ENCODE measurements around the gene BPTF.
"Not testable (repeated sequence)": the region's sequence is repeated elsewhere in the genome, so short reads cannot be mapped to it uniquely, and the experiment has no call there.

BPTF gene

DNA sequence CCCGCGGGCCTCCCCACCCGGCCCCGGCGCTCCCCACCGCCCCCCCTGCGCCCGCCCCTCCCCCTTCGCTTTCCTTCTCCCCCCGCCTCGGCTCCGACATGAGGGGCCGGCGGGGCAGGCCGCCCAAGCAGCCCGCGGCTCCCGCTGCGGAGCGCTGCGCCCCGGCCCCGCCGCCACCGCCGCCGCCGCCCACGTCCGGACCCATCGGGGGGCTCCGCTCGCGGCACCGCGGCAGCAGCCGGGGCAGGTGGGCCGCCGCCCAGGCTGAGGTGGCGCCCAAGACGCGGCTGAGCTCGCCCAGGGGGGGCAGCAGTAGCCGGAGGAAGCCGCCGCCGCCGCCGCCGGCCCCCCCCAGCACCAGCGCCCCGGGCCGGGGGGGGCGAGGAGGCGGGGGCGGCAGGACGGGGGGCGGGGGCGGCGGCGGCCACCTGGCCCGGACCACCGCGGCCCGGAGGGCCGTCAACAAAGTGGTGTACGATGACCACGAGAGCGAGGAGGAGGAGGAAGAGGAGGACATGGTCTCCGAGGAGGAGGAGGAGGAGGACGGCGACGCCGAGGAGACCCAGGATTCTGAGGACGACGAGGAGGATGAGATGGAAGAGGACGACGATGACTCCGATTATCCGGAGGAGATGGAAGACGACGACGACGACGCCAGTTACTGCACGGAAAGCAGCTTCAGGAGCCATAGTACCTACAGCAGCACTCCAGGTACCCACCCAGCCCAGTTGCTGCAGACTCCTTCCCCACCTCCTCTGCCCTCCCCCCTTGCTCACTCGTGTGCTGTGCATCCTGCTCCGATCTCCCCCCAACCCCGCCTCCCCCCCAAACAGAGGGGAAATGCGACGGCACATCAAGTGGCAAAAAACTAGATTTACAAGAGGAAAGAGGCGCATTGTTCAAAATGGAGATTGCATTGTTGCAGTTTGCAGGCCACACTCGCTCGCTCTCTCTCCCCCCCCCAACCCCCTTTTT is 611 bp downstream of the BPTF start:
- H3K4me1 Mint-ChIP-seq (ENCODE audit: low read depth), result peaks cover 46% of the 10 kb centered on the region
- H3K36me3 Mint-ChIP-seq (ENCODE audit: low read depth), result peaks cover 19% of the 10 kb centered on the region
- peak overlapping the region; percentile 96 for H3K27ac Mint-ChIP-seq
- H3K4me3 Mint-ChIP-seq, result peak overlapping the region; percentile 97
- H3K27me3 Mint-ChIP-seq, H3K9me3 Mint-ChIP-seq: not testable (repeated sequence)

DNA sequence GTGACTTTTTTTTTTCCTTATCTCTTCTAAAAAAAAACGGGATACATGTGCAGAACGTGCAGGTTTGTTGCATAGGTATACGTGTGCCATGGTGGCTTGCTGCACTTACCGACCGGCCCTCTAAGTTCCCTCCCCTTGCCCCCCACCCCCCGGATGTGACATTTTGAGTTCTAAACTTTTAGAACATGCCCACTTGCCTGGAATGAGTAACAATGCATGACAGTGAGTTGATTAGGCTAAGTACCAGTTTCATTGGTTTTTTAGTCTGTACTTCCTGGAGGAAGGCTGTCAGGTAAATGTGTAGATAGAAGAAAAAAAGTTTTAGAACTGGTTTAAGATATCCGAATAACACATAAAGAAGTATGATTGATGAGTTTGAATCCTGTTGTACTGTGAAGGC is 4.0 kb downstream of the BPTF start:
- Mint-ChIP-seq H3K9me3 (no peaks in the 10 kb centered on the region), H3K4me3 (peak overlapping the region; percentile 97), H3K27me3 (no peaks in the 10 kb centered on the region), H3K27ac (peak overlapping the region; percentile 28), H3K4me1 (ENCODE audit: low read depth) (peaks cover 62% of the 10 kb centered on the region), H3K36me3 (ENCODE audit: low read depth) (peaks cover 27% of the 10 kb centered on the region)

DNA sequence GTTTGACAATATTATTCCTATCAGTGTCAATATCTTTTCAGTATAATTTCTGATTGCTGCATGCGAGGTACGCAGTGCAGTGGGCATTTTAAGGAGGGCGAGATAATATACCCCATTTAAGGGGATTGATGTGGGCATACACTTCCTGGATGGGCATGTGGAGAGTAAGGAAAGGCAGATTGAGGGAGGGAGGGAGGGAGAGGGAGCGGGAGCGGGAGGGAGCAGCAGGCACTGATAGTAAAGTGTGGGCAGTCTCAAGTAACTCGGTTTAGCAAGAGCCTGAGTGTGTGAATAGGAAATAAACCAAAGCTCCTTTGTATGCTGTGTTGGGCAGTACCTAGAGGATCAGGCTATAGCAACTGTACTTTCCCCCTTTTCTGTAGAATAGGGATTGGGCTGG is 5.1 kb downstream of the BPTF start:
- Mint-ChIP-seq H3K9me3 (no peaks in the 10 kb centered on the region), H3K4me3 (no peak overlapping the region), H3K4me1 (ENCODE audit: low read depth) (peaks cover 70% of the 10 kb centered on the region), H3K27me3 (no peaks in the 10 kb centered on the region), H3K36me3 (ENCODE audit: low read depth) (peaks cover 28% of the 10 kb centered on the region), H3K27ac (peak overlapping the region; percentile 74)

DNA sequence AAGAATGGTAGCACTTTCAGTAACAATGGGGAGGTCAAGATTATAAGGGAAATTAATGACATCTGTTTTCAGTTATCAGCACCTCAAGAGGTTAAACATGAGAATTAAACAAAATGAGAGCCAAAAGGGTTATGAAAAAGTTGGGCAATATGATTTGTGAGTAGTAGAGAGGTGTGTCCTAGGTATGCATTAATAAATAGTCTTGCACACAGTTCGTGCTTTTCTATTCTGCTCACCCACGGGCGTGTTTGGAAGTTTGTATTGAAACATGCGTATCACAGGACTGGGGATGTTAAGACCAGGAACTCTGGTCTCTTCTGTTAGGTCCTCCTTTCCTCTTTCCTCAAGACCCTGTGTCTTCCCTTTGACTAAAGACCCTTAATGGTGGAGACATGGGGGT is 6.0 kb downstream of the BPTF start:
- H3K27me3 Mint-ChIP-seq, result no peaks in the 10 kb centered on the region
- H3K4me1 Mint-ChIP-seq (ENCODE audit: low read depth), result peaks cover 78% of the 10 kb centered on the region
- H3K4me3 Mint-ChIP-seq, result no peak overlapping the region
- peaks cover 28% of the 10 kb centered on the region for H3K36me3 Mint-ChIP-seq (ENCODE audit: low read depth)
- no peak overlapping the region for H3K27ac Mint-ChIP-seq
- no peaks in the 10 kb centered on the region for H3K9me3 Mint-ChIP-seq

DNA sequence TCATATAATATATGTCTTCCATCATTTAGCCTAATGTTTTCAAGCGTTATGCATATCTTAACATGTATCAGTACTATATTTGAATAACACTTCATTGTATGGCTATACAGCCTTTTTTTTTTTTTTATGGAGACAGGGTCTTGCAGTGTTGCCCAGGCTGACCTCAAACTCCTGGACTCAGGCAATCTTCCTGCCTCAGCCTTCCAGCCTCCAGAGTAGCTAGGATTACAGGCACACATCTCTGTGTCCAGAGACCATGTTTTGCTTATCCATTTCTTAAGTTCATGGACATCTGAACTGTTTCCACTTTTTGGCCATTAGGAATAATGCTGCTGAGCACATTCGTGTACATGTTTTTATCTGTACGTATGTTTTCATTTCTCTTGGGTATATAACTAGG is 7.8 kb downstream of the BPTF start:
- H3K4me1 Mint-ChIP-seq (ENCODE audit: low read depth), result peaks cover 83% of the 10 kb centered on the region
- no peak overlapping the region for H3K4me3 Mint-ChIP-seq
- no peaks in the 10 kb centered on the region for H3K9me3 Mint-ChIP-seq
- H3K27me3 Mint-ChIP-seq, result no peaks in the 10 kb centered on the region
- peaks cover 21% of the 10 kb centered on the region for H3K36me3 Mint-ChIP-seq (ENCODE audit: low read depth)
- no peak overlapping the region for H3K27ac Mint-ChIP-seq

DNA sequence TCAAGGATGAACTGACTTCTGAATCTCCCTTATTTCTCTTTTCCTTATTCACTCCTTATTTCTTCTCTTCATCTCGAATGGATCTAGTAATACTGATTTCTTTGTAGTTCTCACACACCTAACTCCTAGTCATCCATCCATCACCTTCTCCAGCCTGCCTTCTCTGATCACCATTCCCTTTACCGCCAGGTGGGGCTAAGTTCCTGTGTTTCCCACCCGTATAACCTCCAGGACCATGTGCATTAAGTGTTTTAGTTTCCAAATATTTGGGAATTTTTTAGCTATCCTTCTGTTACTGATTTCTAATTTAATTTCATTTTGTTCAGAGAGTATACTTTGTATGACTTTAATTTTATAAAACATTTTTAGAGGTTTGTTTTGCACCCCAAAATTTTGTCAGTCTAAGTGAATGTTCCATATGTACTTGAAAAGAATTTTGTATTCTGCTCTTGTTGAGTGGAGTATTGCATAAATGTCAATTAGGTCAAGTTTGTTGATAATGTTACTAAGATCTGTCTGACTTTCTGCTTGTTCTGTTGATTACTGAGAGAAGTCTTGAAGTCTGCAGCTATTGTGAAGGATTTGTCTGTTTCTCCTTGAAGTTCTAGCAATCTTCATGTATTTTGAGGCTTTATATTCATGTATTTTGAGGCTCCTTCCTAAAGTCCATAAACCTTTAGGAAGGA is 8.8 kb downstream of the BPTF start:
- peaks cover 83% of the 10 kb centered on the region for H3K4me1 Mint-ChIP-seq (ENCODE audit: low read depth)

DNA sequence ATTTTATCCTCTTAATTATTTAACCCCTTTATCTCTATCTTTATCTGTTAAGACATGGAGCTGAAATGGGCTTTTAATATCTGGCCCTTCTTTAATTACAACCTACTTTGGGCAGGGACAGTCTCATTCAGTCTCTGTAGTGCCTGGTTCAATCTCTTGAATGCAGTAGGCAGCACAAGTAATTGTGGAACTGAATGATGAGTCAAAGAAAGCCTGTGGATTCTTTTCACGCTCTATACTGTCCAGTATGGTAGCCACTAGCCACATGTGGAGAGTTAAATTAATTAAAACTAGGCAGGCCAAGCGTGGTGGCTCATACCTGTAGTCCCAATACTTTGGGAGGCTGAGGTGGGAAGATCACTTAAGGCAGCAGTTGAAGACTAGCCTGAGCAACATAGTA is 9.3 kb downstream of the BPTF start:
- H3K27ac Mint-ChIP-seq, result no peak overlapping the region
- H3K36me3 Mint-ChIP-seq (ENCODE audit: low read depth), result peaks cover 16% of the 10 kb centered on the region
- H3K9me3 Mint-ChIP-seq, result no peaks in the 10 kb centered on the region
- no peaks in the 10 kb centered on the region for H3K27me3 Mint-ChIP-seq
- H3K4me1 Mint-ChIP-seq (ENCODE audit: low read depth), result peaks cover 83% of the 10 kb centered on the region
- no peak overlapping the region for H3K4me3 Mint-ChIP-seq

More for the DNA sequence above, 8.8 kb downstream of the BPTF start:
- Mint-ChIP-seq H3K4me3 (no peak overlapping the region), H3K27me3 (no peaks in the 10 kb centered on the region), H3K36me3 (ENCODE audit: low read depth) (peaks cover 21% of the 10 kb centered on the region), H3K9me3 (no peaks in the 10 kb centered on the region), H3K27ac (no peak overlapping the region)

DNA sequence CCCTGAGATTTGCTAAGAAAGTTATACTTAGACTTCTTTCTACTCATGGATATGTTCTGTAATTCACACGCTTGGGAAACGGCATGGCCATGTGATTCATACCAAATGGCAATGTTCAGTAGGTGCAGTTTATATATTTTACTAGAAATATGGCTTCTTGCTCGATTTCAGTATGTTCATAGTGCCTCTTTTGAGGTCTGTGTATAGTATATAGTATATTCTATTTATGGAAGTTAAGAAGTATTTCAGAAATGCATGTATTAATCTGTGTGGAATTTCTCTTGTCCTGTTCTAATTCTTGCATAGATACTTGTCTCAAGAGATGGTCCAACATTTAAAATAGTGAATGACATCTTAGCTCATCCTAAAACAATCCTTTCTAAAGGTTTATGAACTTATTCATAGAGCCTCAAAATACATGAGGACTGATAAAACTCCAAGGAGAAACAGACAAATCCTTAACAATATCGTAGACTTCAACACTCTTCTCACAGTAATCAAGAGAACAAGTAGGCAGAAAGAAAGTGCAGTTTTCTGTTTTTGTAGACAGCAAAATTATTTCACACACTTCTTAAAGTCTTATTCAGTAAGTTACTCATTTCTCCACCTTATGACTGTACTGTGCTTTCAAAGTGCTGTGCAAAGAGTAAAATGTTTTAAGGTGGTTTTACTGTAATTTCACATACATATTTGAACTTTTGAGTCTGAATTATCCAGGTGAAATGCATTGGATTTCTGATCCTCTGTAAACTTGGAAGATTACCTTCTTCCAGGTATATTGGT is 11.1 kb downstream of the BPTF start:
- Mint-ChIP-seq H3K9me3 (no peaks in the 10 kb centered on the region), H3K4me1 (ENCODE audit: low read depth) (peaks cover 78% of the 10 kb centered on the region), H3K36me3 (ENCODE audit: low read depth) (peaks cover 8% of the 10 kb centered on the region), H3K27ac (no peak overlapping the region), H3K27me3 (no peaks in the 10 kb centered on the region), H3K4me3 (no peak overlapping the region)

DNA sequence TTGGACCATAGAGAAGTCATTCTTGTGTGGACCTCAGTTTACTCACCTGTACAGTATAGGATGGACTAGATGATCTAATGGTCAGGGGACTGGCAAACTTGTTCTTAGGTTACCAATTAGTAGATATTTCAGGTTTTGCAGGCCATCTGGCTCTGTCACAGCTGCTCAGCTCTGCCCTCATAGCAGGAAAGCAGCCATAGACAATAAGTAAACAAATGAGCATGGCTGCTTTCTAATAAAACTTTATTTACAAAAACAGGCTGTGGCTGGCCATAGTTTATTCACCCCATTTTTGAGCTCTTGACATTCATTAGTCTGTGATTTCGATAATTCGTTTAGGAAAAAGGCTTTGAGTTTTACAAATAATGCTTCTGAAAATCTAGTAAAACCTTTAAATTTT is 12.7 kb downstream of the BPTF start:
- no peaks in the 10 kb centered on the region for H3K9me3 Mint-ChIP-seq
- H3K27me3 Mint-ChIP-seq, result no peaks in the 10 kb centered on the region
- H3K27ac Mint-ChIP-seq, result no peak overlapping the region
- no peak overlapping the region for H3K4me3 Mint-ChIP-seq
- peaks cover 14% of the 10 kb centered on the region for H3K36me3 Mint-ChIP-seq (ENCODE audit: low read depth)
- peaks cover 86% of the 10 kb centered on the region for H3K4me1 Mint-ChIP-seq (ENCODE audit: low read depth)

DNA sequence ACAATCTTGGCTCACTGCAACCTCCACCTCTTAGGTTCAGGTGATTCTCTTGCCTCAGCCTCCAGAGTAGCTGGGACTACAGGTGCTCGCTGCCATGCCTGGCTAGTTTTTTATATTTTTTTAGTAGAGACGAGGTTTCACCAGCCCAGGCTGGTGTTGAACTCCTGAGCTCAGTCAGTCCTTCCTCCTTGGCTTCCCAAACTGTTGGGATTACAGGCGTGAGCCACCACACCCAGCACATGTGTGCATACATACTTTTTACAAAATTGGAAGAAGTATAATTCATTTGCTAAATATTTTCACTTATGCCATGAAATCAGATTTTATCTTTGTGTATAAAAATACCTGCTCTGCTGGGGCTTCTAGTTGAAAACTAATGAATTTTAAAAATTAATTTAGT is 13.2 kb downstream of the BPTF start:
- H3K27ac Mint-ChIP-seq, result no peak overlapping the region
- H3K27me3 Mint-ChIP-seq, result no peaks in the 10 kb centered on the region
- H3K4me3 Mint-ChIP-seq, result no peak overlapping the region
- H3K9me3 Mint-ChIP-seq, result no peaks in the 10 kb centered on the region
- peaks cover 14% of the 10 kb centered on the region for H3K36me3 Mint-ChIP-seq (ENCODE audit: low read depth)
- H3K4me1 Mint-ChIP-seq (ENCODE audit: low read depth), result peaks cover 81% of the 10 kb centered on the region

DNA sequence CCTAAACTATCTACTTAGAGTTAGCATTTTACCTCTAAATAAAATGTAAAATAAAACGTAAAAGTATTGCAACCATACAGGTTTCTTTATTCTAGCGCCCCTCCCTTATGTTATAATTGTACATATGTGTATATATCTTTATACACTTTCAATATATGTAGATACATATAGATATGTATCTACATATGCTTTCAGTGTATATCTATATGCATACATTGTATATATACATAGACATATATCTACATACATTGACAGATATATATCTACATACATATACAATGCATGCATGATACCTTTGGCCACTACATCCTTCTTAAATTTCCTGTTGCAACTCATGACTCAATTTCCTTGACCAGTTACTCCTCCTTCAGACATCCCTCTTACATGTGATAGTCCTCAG is 16.7 kb downstream of the BPTF start:
- H3K9me3 Mint-ChIP-seq, result no peaks in the 10 kb centered on the region
- H3K27me3 Mint-ChIP-seq, result no peaks in the 10 kb centered on the region
- H3K4me1 Mint-ChIP-seq (ENCODE audit: low read depth), result peaks cover 57% of the 10 kb centered on the region
- no peak overlapping the region for H3K4me3 Mint-ChIP-seq
- H3K27ac Mint-ChIP-seq, result no peak overlapping the region
- H3K36me3 Mint-ChIP-seq (ENCODE audit: low read depth), result peaks cover 5% of the 10 kb centered on the region

DNA sequence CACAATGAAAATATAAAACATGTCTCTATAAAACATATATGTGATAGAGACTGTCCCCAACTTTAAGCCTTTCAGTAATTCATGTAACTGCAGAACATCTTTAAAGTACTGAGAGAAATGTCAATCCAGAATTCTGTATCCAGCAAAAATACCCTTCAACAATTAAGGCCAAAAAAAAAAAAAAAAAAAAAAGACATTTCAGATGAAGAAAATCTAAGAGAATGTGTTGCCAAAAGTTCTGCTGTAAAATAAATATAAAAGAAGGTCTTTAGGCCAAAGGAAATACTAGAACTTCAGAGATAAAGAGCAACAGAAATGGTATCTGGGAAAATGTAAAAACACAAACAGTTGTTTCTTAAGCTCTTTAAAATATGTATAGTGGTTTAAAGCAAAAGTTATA is 17.3 kb downstream of the BPTF start:
- H3K4me3 Mint-ChIP-seq, result no peak overlapping the region
- H3K27me3 Mint-ChIP-seq, result no peaks in the 10 kb centered on the region
- peaks cover 5% of the 10 kb centered on the region for H3K36me3 Mint-ChIP-seq (ENCODE audit: low read depth)
- H3K27ac Mint-ChIP-seq, result no peak overlapping the region
- H3K9me3 Mint-ChIP-seq, result no peaks in the 10 kb centered on the region
- peaks cover 52% of the 10 kb centered on the region for H3K4me1 Mint-ChIP-seq (ENCODE audit: low read depth)

DNA sequence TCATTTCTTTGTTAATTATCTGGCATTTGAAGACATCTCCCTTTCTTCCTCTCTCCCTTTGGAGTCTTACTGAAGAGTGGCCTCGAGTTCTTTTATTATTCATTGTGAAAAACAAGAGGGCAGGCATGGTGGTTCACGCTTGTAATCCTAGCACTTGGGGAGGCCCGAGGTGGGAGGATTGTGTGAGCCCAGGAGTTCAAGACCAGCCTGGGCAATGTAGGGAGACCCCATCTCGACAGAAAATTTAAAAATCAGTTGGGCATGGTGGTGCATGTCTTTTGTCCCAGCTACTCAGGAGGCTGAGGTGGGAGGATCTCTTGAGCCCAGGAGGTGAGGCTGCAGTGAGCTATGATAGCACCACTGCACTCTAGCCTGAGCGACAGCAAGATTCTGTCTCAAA is 20.1 kb downstream of the BPTF start:
- no peaks in the 10 kb centered on the region for H3K27me3 Mint-ChIP-seq
- no peaks in the 10 kb centered on the region for H3K9me3 Mint-ChIP-seq
- no peak overlapping the region for H3K4me3 Mint-ChIP-seq
- no peak overlapping the region for H3K27ac Mint-ChIP-seq
- H3K36me3 Mint-ChIP-seq (ENCODE audit: low read depth), result peaks cover 12% of the 10 kb centered on the region
- peaks cover 45% of the 10 kb centered on the region for H3K4me1 Mint-ChIP-seq (ENCODE audit: low read depth)

DNA sequence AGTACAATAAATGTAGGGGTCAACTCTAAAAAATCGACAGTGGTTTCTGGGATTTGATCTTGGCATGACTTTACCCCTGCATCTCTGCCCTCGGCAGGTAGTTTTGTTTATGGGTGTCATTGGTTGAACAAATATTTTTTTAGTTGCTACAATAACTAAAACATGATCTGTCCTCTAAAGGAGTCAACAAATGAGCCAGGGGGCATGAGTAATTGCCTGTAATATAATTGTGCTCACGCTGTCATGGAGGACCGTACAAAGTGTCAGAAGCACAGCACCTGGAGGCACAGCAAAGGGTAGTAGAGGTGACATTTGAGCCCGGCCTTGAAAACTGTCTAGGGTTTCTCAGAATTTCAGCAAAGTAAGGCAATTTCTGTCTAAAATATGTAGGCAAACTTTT is 22.9 kb downstream of the BPTF start:
- not testable (repeated sequence) for H3K27me3 Mint-ChIP-seq, H3K9me3 Mint-ChIP-seq, H3K4me3 Mint-ChIP-seq
- Mint-ChIP-seq H3K4me1 (ENCODE audit: low read depth) (peaks cover 45% of the 10 kb centered on the region), H3K27ac (peak overlapping the region; percentile 16), H3K36me3 (ENCODE audit: low read depth) (peaks cover 10% of the 10 kb centered on the region)

DNA sequence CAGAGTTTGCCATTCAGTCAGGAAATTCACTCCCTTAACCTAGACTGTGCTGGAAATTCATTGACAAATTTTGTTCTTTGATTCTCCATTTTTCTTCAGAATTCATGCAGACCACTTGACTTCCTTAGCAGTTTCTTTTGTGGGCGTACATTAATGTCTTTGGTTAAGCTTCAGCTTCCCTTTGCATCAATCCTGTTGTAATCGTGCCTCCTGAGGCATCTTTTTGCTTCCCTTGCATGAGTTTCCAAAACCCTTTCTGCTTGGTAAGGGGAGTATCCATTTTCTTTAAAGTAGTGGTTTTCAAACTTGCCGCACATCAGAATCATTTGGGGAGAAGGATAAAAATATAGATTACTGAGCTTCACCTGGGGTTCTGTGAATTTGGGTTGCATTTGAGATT is 23.5 kb downstream of the BPTF start:
- not testable (repeated sequence) for H3K27ac Mint-ChIP-seq, H3K27me3 Mint-ChIP-seq, H3K4me3 Mint-ChIP-seq, H3K9me3 Mint-ChIP-seq
- H3K36me3 Mint-ChIP-seq (ENCODE audit: low read depth), result peaks cover 10% of the 10 kb centered on the region
- H3K4me1 Mint-ChIP-seq (ENCODE audit: low read depth), result peaks cover 49% of the 10 kb centered on the region

All from stimulated activated naive CD8-positive, alpha-beta T cell treated with anti-CD3 and anti-CD28 coated beads, Interleukin-15, Interleukin-2, amounts not matched to agents 100 ng/mL and 50 ng/mL, for 24 hours (primary cell).